ENCODE measurements around the gene TMEM242. TPM values are rescaled to one million over a fixed set of nuclear protein-coding genes. Genes with fewer than 3 reads are reported as not detected.

Gene TMEM242
- polyA plus RNA-seq, 4 donors, result 11.1 to 15.0 (median 13.3) TPM

DNA sequence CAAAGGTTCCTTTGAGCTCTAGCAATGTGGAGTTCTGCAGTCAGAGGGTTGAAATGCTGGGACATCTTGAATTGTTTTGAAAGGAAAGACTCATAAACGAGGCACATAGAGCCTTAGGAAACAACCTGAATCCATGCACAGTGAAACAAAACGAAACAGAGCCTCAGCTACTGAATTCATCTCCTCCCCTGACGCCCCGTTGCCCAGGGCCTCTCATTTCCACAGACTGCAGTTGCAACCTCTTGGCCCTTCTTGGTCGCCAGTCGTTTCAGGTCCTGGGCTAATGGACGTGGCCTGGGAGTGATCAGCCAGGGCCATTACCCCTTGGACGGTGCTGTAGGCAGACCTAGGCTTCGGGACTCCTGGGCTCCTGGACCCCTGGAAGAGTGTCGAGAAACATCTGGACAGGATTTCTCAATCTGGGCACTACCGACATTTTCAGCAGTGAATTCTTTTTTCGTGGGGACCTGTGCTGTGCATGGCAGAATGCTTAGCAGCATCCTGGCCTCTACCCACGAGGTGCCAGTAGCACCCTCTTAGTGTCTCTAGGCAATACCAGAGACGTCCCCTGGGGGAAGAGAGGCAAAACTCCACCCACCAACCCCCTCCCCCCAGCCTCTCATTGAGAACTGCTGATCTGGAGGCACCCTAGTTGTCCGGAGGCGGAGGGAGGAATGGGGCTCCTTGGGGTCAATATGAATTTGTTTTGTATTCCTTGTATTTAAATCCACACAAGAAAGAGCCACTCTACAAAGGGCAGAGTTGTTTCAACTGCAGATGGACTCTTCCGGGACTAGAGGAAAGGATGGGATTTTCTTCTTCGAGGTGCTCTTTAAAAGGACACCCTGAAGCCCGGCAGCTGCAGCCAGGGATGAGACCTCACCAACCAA is 50.2 kb downstream of the TMEM242 start:
- DNase-seq (ENCODE audit: low read depth in 4 of 4, low spot score in 3 of 4), result no peak

GRCh38 chr6:157272372-157272771 is 50.9 kb downstream of the TMEM242 start:
- no peak for DNase-seq (ENCODE audit: low read depth in 4 of 4, low spot score in 3 of 4)

GRCh38 chr6:157271911-157272310 is 51.4 kb downstream of the TMEM242 start:
- no peak for DNase-seq (ENCODE audit: low read depth in 4 of 4, low spot score in 3 of 4)

DNA sequence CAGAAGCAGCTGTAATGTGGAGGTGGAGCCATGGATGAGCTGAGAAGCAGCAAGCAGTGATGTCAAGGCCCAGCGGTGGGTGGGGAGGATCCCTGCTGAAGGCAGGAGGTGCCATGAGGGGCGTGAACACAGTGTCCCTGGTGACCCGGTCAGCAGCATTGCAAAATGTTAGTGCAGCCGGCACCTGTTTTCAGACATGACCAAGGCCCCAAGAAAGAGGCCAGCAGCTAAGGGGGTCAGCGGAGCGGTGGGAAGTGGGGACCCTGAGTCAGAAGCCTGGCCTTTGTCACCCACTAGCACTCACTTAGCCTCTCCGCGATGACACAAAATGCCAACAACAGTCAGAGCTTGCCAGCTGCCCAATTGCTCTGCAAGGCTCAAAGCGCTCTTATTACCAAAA is 51.9 kb downstream of the TMEM242 start:
- DNase-seq (ENCODE audit: low read depth in 4 of 4, low spot score in 3 of 4), result no peak

DNA sequence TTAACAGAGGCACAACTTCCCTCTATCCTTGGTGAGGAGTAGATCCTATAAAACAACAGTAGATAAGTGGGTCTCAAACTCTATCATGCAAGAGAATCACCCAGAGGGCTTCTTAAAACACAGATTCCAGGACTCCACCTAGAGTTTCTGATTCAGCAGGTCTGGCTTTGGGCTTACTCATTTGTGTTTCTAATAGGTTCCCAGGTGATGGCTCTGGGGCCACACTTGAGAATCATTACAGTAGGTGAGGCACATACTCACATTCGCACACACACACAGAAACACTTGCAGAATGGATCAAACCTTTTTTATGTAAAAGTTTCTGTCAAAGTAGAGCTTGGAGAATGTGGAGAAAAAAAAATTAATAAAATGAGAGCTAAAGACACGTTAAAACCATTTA is 52.4 kb downstream of the TMEM242 start:
- DNase-seq (ENCODE audit: low read depth in 4 of 4, low spot score in 3 of 4), result no peak

GRCh38 chr6:157270308-157270707 is 53.0 kb downstream of the TMEM242 start:
- DNase-seq (ENCODE audit: low read depth in 4 of 4, low spot score in 3 of 4), result no peak

- peak; percentile 55 to 67 (median 59) for DNase-seq (ENCODE audit: low read depth in 4 of 4, low spot score in 3 of 4)
Observed at GRCh38 chr6:157269261-157269794, 54.0 kb downstream of the TMEM242 start.

GRCh38 chr6:157268835-157269234 is 54.5 kb downstream of the TMEM242 start:
- no peak for DNase-seq (ENCODE audit: low read depth in 4 of 4, low spot score in 3 of 4)

- DNase-seq (ENCODE audit: low read depth in 4 of 4, low spot score in 3 of 4), result no peak
Observed at GRCh38 chr6:157268396-157268795, 54.9 kb downstream of the TMEM242 start.

DNA sequence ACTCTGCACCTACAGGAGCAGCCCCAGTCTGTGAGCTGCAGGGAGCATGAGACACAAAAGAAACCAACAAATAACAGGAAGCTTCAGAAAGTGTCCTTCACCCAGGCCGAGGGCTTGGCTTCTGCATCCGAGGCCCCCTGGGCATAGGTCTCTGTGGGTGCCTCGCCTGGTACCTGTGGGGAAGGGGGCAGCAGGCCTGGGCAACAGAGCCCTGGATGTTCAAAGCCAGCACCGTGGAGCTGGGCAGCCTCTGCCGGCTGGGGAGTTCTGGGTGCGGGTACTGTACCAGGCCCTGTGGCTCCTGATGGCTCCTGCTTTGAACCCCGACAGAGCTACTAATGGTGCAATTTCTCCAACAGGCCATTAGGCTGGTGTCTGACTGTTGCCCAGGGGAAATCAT is 55.7 kb downstream of the TMEM242 start:
- no peak for DNase-seq (ENCODE audit: low read depth in 4 of 4, low spot score in 3 of 4)

DNA sequence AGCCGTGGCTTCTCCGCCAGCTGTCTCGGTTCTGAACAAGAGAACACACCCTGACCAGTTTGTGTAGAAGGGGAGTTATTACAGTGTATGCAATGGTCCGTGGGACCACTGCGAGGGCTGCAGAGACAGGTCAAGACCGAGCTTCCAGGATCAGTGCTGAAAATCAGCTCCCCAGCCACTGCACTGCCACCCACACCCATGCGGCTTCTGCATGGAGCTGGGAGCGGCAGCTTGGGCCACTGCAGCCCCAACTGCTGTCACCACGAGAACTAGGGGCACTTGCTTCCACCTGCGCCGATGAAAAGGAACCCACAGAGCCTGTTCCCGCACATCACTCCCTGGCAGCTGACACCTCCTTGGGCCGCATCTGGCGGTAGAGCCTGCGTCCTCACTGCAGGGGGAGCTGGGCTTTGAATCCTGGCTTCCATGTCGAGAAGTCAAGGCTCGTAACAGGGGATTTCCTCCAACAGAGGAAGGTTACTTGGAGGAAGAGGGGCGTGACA is 56.2 kb downstream of the TMEM242 start:
- DNase-seq (ENCODE audit: low read depth in 4 of 4, low spot score in 3 of 4), result no peak

GRCh38 chr6:157266274-157267101 is 56.8 kb downstream of the TMEM242 start:
- no peak for DNase-seq (ENCODE audit: low read depth in 4 of 4, low spot score in 3 of 4)

GRCh38 chr6:157265635-157266034 is 57.7 kb downstream of the TMEM242 start:
- DNase-seq (ENCODE audit: low read depth in 4 of 4, low spot score in 3 of 4), result no peak

GRCh38 chr6:157265186-157265585 is 58.1 kb downstream of the TMEM242 start:
- DNase-seq (ENCODE audit: low read depth in 4 of 4, low spot score in 3 of 4), result no peak

DNA sequence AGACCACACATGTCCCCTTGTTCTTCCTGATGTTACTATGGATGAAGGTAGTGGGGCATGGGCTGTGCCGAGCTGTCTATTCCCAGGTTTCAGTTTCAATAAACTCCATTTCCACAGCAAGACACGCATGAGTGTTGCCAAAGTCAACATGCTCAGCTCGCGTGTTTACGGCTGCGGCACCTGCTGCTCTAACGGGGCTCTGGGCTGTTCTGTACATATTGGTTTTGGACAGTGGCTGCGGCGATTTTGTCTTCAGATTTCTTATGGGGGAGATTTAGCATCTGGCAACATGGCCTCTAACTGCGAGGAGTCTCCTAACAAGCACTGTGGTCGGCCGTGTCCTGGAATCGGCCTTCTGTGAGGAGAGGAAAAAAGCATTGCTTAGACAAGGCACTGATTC is 58.6 kb downstream of the TMEM242 start:
- DNase-seq (ENCODE audit: low read depth in 4 of 4, low spot score in 3 of 4), result no peak

DNA sequence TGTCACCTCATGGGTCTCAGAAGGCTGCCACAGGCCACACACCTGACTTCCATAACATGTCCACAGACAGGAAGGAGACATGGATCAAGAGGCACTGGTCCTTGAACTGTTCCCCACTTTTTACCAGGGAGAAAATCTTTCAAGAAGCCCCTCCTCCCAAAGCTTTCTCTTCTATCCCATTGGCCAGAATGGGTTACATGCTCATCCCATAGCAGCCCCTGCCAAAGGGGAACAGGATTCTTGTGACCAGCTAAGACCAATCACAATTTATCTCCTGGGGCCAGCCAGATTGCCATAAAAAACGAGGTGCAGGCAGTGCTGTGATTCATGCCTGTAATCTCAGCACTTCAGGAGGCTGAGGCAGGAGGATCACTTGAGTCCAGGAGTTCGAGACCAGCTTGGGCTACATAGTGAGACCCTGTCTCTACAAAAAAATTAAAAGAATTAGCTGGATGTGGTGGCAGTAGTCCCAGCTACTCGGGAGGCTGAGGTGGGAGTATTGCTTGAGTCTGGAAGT is 59.4 kb downstream of the TMEM242 start:
- no peak for DNase-seq (ENCODE audit: low read depth in 4 of 4, low spot score in 3 of 4)

GRCh38 chr6:157263146-157263545 is 60.2 kb downstream of the TMEM242 start:
- no peak for DNase-seq (ENCODE audit: low read depth in 4 of 4, low spot score in 3 of 4)

DNA sequence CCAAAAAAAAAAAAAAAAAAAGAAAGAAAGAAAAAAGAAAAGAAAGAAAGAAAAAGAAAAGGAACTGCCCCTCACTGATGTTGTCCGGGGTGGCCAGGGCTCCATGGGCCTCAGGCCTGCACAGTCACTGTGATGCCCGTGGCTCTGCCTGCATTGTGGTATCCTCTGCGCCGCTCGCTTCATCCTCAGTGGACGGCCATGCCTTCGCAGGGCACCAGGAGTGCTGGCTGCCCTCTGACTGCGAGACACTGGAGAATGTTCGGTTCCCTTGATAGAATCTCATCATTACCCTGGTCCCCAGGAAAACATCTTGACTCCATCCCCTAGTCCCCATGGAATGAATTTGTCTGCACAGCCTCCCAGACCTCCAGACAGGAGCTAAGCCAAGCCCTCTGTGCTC is 61.7 kb downstream of the TMEM242 start:
- no peak for DNase-seq (ENCODE audit: low read depth in 4 of 4, low spot score in 3 of 4)

GRCh38 chr6:157260735-157261410 is 62.4 kb downstream of the TMEM242 start:
- DNase-seq (ENCODE audit: low read depth in 4 of 4, low spot score in 3 of 4), result no peak

GRCh38 chr6:157259443-157259842 is 63.9 kb downstream of the TMEM242 start:
- DNase-seq (ENCODE audit: low read depth in 4 of 4, low spot score in 3 of 4), result no peak

All from left renal pelvis (tissue), 4 donors.